HTR-8/SVneo (cell line): ENCODE results near the gene COP1.
"Not testable (repeated sequence)": the region's sequence is repeated elsewhere in the genome, so short reads cannot be mapped to it uniquely, and the experiment has no call there.

Source experiments
- DNase-seq: peaks from one replicate; pipeline ENCODE4 v3.0.0; 2011; ENCODE audit warnings: low spot score, mixed read lengths; ENCODE audit not compliant: insufficient read length
- FAIRE-seq: peaks from 2 replicates; lab custom pipeline; 2011; peaks lifted over from hg19 to GRCh38; lab: Jason Lieb, UNC

Gene COP1

DNA sequence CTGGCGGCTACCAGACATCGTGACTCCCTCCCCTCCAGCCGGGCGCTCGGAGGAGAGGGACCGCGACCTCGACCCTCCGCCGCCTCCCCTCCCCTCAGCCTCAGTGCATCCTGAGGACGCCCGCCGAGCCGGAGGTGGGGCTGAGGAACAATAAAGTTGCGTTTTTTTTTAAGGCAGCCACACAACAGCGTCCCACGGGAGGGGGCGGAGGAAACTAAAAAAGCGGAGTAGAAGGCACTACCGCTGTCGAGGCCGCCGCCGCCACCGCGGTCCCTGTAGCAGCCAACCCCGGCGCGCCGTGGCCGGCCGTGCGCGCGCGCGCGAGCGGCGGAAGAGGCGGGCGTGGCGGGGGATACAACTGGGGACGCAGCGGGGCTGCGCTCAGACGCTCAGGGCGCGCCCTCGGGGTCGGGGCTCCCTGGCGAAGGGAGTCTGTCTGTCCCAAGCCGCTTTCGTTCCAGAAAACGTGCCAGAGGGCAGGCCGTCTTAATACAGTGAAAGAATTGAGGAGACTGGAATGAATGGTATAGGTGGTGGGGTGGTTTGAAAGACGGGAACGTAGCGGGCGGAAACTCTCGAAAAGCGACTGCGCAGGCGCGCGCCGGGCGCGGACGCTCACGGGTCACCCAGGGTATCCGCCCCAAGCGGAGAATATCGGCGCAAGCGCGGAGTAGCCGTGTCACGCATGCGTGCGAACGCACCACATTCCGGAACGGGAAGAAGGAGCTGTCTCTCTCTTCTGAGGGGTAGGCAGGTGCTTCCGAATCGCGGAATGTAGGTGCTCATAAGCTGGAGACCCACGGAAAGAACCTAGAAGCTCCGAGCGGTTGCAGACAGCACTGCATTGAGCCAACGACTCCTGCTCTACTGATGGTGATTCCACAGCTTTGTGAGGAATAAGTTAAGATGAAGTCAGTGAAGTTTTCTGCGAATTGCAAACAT lies at the start of gene COP1:
TSS of gene COP1 (minus strand) at position 326 of the 942 bp plus-strand sequence. CDS start at position 18, 308 bp downstream.
- peak; percentile 72 for FAIRE-seq
- DNase-seq: peak; percentile 98

DNA sequence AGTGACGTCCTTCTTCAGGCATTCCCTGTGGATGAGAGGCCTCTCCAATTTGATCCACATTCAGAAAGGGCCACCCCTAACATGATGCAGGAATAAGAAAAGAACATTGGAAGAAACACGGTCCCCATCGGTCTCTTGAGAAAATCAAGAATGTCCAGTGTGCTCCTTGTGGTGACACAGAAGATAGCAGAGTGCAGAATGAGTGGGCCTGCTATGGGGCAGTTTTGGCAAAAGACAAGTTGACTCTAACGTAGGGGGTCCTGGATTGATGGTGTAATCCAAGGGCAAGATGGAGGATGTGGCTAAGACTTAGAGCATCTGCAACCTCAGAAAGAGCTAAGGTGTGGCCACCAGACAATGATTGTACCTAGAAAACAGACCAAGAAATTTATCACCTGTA lies 45.1 kb upstream of the COP1 start:
- no peak for FAIRE-seq
- DNase-seq: no peak

DNA sequence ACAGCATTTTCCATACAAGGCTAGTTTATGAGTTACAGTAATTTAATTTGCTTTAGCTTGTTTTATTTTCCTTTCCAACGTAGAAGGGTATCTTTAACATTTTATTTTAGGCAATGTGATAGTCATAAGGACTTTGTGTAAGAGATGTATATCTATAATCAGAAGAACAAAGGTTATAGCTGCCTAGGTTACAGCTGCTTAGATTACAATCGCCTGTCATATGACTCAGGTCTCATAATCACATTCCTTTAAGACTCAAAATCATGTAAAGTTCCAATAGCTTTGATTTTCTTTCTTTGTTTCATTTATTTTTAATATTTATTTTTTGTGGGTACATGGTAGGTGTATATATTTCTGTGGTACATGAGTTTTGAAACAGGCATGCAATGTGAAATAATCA lies 37.8 kb upstream of the COP1 start:
- FAIRE-seq: no peak

DNA sequence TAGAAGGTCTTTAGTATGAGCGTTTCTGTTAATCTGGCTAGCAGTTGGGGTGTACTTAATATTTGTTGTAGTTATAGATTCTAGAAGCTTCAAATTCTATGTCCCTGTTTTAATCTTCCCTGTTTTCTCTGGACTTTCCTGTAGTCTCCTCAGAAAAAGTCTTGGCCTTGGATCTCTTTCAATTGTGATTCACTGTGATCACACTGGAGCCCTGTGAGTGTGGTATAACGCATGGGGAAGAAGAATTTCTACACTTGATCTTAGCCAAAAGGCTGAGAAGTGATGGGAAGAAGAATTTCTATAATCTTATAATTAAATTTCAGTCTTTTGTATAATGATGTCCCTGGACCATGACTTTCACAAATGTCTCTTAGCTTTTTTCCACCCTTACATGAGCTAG lies 36.7 kb upstream of the COP1 start:
- DNase-seq (no peak), FAIRE-seq (no peak)

More for the DNA sequence above, 37.8 kb upstream of the COP1 start:
- no peak for DNase-seq

DNA sequence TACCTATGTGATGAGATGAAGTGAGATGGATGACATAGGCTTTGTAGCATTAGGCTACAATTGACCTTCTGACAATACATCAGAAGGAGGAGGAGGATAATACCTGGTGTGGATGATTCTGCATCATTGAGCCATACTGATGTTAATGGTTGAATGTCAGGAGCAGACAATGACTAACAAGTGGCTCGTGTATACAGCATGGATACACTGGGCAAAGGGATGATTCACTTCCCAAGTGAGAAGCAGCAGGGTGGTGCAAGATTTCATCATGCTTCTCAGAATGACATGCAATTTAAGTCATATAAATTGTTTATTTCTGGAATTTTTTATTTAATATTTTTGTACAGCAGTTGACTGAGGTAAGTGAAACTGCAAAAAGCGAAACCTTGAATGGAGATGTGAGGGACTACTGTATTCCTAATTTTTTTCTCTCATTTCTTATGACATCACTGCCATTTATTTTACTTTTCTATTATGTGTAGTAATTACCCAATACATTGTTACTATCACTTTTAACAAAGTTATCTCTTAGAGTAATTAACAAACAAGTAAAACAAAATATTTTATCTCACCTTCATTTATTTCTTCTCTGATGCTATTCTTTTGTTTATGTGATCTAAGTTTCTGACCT lies 34.4 kb upstream of the COP1 start:
- peak; percentile 51 for FAIRE-seq
- no peak for DNase-seq

DNA sequence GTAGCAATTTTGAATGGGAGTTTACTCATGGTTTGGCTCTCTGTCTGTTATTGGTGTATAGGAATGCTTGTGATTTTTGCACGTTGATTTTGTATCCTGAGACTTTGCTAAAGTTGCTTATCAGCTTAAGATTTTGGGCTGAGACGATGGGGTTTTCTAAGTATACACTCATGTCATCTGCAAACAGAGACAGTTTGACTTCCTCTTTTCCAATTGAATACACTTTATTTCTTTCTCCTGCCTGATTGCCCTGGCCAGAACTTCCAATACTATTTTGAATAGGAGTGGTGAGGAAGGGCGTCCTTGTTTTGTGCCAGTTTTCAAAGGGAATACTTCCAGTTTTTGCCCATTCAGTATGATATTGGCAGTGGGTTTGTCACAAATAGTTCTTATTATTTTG lies 26.6 kb upstream of the COP1 start:
- FAIRE-seq: not testable (repeated sequence)

DNA sequence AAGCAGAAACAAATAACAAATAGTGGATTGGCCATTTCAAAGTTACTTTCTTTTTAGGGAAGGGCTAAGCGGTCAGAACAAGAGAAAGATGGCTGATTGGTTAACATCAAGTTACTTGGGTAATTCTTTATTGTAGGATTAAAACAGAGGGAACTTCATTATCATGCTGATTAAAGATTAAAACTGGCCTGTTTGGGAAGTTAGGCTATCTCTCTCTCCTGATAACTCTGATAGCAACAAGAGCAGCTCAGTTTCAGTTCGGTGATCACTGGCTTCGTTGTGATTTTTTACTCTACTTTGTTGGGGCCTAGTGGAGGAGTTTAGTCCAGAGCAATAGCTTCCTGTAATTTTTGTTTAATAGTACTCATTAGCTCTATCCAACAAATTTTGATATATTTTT lies 20.5 kb upstream of the COP1 start:
- FAIRE-seq (no peak), DNase-seq (no peak)

More for the DNA sequence above, 26.6 kb upstream of the COP1 start:
- not testable (repeated sequence) for DNase-seq

DNA sequence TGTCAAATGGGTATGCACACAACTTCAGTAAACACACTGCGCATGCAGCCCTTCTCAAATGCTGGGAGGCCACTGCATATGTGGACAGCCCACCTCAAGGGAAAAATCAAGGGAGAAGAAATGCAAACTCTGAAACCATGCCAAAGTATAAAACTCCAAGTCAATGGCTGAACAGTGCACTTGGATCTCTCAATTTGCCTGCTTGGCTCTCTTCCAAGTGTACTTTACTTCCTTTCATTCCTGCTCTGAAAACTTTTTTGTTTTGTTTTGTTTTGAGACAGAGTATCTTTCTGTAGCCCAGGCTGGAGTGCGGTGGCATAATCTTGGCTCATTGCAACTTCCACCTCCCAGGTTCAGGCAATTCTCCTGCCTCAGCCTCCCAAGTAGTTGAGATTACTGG lies 18.8 kb upstream of the COP1 start:
- DNase-seq (no peak), FAIRE-seq (no peak)

DNA sequence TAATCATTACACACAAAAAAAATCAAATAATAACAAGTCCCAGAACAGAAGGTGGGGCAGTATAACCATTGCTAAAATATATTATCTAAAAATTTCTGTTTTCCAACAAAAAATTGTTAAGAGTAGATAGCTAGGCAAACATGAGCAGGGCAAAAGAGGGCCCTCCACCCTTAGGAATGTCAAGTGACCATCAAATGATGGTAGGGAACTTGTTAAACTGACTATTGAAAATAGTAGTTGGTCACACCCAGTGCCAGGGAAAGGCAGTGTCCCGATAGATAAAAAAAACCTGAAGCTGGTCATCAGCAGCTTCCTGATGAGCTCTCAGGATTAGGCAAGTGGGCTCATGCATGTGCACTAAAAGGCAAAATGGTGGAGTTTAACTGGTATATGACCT lies 18.4 kb upstream of the COP1 start:
- DNase-seq: no peak
- no peak for FAIRE-seq

DNA sequence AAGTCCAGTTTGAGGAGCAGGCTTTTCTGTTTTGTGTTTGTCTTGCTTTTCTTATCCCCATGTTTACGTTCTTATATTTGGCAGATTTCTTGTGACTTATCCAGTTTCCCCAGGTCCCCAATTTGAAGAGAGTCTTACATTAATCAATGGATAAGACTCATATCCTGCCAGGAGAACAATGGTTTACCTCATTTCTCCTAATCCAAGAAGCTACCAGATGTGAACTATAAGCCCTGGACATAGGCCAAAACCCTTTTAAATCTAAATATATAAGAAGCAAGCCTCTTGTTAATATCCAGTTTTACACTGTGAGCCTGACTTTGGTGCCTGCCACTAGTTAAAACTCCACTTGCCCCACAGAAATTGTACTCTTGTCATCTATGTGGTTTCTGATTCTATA lies 15.1 kb upstream of the COP1 start:
- DNase-seq: no peak
- FAIRE-seq: no peak

DNA sequence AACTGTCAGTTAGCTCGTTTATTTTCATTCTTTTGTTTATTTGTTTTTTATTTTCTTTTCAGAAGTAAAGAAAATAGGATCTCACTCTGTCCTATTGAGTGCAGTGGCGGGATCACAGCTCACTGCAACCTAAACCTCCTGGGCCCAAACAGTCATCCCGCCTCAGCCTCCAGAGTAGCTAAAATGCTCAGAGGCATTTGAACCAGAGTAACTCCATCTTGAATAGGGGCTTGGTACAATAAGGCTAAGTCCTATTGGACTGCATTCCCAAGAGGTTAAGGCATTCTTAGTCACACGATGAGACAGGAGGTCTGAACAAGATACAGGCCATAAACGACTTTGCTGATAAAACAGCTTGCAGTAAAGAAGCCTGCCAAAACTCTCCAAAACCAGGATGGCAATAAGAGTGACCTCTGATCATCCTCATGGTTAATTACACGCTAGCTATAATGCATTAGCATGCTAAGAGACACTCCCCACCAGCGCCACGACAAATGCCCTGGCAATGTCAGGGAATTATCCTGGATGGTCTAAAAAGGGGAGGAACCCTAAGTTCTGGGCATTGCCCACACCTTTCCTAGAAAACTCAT lies 13.1 kb upstream of the COP1 start:
- FAIRE-seq (no peak), DNase-seq (no peak)

DNA sequence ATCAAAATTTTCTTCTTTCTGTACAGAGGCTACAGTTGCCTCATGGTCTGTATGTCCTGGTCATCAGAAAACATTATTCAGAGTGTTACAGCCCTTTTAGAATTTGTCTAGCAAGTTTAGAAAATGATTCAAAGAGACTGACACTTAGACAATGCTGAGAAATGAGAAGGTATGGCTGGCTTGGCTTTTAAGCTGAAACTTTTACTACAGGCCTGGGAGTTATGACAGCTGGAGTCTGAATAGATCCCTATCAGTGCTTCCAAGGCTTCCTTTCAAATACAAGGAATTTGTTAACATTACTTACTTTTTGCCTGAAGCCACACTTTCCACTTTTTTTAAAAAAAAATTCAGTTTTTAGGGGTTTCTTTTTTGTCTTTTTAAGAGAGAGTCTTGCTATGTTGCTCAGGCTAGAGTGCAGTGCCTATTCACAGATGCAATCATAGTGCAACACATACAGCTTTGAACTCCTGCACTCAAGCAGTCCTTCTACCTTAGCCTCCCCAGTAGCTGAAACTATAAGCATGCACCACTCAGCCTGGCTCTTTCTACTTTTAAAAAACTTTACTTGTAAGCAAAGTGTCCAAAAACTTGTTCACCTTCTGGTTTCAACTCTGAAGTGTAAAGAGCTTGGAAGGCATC lies 10.5 kb upstream of the COP1 start:
- FAIRE-seq: no peak
- no peak for DNase-seq

DNA sequence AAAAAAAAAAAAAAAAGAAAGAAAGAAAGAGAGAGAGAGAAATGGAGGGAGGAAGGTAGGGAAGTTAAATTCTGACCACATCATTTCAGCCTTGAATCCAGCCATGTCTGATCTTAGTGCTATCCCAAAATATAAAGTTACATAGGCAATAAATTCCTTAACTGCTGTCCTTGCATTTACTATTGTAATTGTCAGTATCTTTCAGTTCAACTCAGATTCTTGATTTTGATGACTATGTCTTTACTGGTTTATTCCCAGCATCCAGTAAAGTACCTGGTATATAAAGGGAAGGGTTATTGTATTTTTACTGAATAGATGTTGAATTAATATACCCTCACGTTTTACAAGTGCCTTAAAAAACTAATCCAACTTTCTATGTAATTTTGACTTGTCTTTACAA lies 8.9 kb upstream of the COP1 start:
- DNase-seq: no peak
- FAIRE-seq: no peak

DNA sequence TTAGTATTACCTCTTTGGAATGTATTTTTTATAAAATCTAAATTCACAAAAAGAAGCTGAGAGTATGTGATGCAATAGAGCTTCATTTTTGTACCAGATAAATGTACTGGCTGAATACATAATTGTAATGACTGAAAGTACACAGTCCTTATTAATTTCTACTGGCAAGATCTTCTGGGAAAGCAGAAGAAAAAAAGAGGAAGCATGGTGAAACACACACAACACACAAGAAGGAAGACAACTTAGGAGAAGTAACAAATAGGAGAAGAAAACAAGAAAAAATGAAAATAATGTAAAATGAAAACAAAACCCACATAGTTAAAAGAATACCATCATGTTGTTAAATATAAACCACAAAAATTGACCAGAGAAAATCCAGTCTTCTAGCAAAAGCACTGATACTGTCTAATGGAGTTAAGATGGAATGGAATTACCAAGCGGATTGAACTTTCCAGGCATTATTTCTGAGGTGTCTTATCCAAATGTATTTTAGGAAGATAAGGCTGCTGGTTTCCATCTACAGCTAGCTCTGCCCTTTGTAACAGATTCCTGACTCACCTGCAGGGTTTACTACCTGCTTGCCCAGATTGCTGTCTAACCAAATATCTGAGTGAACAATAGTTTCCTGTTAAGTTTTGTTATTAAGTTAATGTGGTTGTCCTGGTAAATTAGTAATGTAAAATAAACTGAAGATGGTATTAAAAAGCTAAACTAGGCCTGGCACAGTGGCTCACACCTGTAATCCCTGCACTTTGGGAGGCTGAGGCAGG lies 4.5 kb upstream of the COP1 start:
- FAIRE-seq (no peak), DNase-seq (no peak)

DNA sequence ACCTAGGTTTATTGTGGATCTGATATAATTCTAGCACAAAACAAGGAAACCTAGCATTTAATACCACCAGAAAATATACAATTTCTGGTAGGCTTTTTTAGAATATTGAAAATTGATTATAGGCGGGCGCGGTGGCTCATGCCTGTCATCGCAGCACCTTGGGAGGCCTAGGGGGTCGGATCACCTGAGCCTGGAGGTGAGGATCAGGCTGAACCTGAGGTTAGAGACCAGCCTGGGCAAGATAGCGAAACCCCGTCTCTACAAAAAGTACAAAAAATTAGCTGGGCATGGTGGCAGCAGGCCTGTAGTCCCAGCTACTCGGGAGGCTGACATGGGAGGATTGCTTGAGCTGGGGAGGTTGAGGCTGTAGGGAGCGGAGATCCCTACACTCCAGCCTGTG lies 948 bp upstream of the COP1 start:
- FAIRE-seq (no peak), DNase-seq (no peak)

DNA sequence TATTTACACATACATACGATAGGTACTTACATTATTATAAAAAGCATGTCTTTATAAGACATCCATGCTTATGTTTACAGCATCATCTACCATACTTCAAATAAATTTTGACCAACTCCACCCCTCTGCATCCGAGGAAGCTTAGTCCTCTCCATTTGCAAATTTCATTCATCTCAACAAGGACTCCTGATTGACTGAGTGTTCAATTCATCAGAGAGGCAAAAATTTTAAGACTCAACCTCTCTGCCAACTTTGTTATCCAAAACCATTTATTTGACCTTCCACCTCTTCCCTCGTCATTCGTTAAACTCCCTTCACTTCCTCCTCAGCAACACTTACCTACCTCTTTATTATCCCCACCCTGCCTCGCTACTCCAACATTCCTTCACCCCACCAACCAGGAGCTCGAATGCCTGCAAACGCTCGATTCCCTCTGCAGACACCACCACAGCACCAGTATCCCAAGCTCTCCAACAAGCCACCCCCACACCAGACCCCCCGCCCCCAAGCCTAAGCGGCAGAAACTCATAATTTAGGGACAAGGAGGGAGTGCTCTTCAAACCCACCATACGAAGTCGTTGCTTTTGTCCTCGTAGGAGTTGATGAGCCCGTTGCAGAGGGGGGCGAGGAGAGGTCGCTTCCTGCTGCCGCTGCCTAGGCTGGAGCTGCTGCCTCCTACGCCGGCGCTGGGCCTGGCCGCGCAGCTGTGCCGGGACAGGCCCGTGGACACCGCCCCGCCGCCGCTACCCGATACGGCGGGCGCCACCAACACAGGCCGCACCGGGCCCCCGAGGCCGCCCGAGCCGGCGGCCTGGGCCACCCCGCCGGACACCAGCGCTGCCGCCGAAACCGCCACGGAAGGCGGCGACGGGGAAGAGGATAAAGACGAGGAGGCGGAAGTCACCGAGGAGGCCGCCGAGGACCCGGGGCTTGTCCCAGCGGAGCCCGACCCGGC lies 803 bp downstream of the COP1 start:
- peak; percentile 41 for DNase-seq
- no peak for FAIRE-seq

DNA sequence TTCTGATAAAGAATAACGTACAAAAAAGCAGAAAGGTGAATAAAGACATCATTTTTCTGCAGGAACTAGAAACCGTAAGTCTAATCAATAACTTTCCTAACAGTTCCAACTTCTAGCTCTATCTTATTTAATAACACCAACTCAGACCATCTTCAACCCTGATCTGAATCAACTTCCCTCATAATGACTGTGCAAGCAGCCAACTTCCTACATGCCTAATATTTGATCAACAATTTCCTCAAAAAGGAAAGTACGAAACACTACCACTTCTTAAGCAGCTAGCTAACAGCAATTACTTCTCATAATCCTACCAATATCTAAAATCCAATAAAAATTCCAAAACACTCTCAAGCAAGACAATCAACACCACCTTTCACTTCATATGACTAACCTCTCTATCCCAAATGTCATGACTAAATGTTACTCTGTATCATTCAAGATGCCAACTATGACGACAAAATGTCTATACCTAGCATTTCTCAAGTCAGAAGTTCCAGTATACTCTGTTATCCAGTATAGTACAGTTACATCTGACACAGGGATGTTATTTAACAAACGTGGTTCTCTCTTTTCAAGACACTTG lies 1.7 kb downstream of the COP1 start:
- no peak for FAIRE-seq
- DNase-seq: peak; percentile 3

DNA sequence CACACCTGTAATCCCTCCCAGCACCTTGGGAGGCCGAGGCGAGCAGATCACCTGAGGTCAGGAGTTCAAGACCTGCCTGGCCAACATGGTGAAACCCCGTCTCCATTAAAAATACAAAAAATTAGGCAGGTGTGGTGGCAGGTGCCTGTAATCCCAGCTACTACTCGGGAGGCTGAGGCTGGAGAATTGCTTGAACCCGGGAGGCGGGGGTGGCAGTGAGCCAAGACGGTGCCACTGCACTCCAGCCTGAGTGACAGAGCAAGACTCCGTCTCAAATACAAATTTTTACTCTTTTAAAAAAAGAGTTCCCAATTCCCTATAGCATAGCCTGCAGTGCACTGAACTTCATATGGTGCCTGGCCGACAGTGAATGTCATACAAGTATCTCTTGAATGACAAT lies 2.4 kb downstream of the COP1 start:
- FAIRE-seq, DNase-seq: not testable (repeated sequence)
